B cell (primary cell): Measurements from ENCODE around the gene FBXO44. TPM values are rescaled to one million over a fixed set of nuclear protein-coding genes. Genes with fewer than 3 reads are reported as not detected.
A peak's percentile ranks its signal among the peaks of the same experiment; 100 is the strongest.
"Not testable (repeated sequence)": the region's sequence is repeated elsewhere in the genome, so short reads cannot be mapped to it uniquely, and the experiment has no call there.

Experiments
- ATAC-seq: fragments of 200-7000 bp; cut with Tn5 transposase; one replicate; pipeline ENCODE4 v1.10.0; 2021; ENCODE audit warnings: low read depth, mild to moderate bottlenecking, moderate number of reproducible peaks, moderate library complexity
- CTCF ChIA-PET: fragments of 350-600 bp; sonication (Branson Sonifier 250); formaldehyde crosslinking; loops from one replicate; lab custom pipeline; 2021; ENCODE audit warnings: antibody characterized with exemption, inconsistent platforms; lab: Charles Lee
- POLR2A ChIA-PET: fragments of 350-600 bp; sonication (Branson Sonifier 250); formaldehyde crosslinking; loops from one replicate; lab custom pipeline; 2021; ENCODE audit warnings: antibody characterized with exemption; lab: Charles Lee
- DNase-seq: peaks from one replicate; pipeline ENCODE4 v3.0.0; 2013
- H2AFZ ChIP-seq: 2 replicates; pipeline ENCODE4 v1.6.1; 2012; ENCODE audit warnings: mild to moderate bottlenecking, low read depth, low read length; ENCODE audit not compliant: insufficient read depth, poor library complexity, severe bottlenecking
- H3K27ac ChIP-seq, 2 donors: 1 replicate in 1 of 2; 2 replicates in 1 of 2; pipeline ENCODE4 v1.5.1; 2012 to 2013; ENCODE audit warnings: low read length in 2 of 2, mild to moderate bottlenecking in 2 of 2, moderate library complexity in 1 of 2
- H3K27me3 ChIP-seq, 4 experiments: fragments of 200-600 bp in 1 of 4; sonication (generic) in 1 of 4; replicated peaks in 1 of 4; 1 replicate in 2 of 4; 2 replicates in 2 of 4; pipeline versions ENCODE4 v1.6.1 to v1.7.0; 2013 to 2016; ENCODE audit warnings: low read length in 3 of 4, mild to moderate bottlenecking in 2 of 4, mixed read lengths in 1 of 4, moderate library complexity in 1 of 4; ENCODE audit not compliant: insufficient read depth in 4 of 4, control insufficient read depth in 3 of 4; ENCODE audit errors: control extremely low read depth in 1 of 4
- H3K36me3 ChIP-seq, 2 experiments: replicated peaks in 1 of 2; 1 replicate in 1 of 2; 2 replicates in 1 of 2; pipeline versions ENCODE4 v1.6.1 to v1.7.1; 2013; ENCODE audit warnings: low read length in 1 of 2; ENCODE audit not compliant: insufficient read depth in 2 of 2, control insufficient read depth in 1 of 2; ENCODE audit errors: control extremely low read depth in 1 of 2, extremely low read depth in 1 of 2
- H3K4me1 ChIP-seq, 2 donors: fragments of 200-600 bp in 1 of 2; sonication (generic) in 1 of 2; 1 replicate in 1 of 2; 2 replicates in 1 of 2; pipeline versions ENCODE4 v1.5.1 to v1.6.1; 2013 to 2017; ENCODE audit warnings: low read length in 2 of 2; ENCODE audit not compliant: control insufficient read depth in 2 of 2, insufficient read depth in 2 of 2
- H3K4me2 ChIP-seq: replicated peaks from 2 replicates; pipeline ENCODE3; 2012; ENCODE audit warnings: mild to moderate bottlenecking, low read depth, low read length; ENCODE audit not compliant: poor library complexity, severe bottlenecking
- H3K4me3 ChIP-seq, 5 experiments: fragments of 200-600 bp in 1 of 5; sonication (generic) in 1 of 5; 1 replicate in 3 of 5; 2 replicates in 2 of 5; pipeline versions ENCODE4 v1.5.1 to v1.7.0; 2011 to 2016; ENCODE audit warnings: low read length in 4 of 5, mild to moderate bottlenecking in 4 of 5, low read depth in 2 of 5, control low read depth in 1 of 5, moderate library complexity in 1 of 5; ENCODE audit not compliant: insufficient read depth in 1 of 5; ENCODE audit errors: control extremely low read depth in 1 of 5, extremely low read depth in 1 of 5
- H3K79me2 ChIP-seq: fragments of 200-600 bp; sonication (generic); one replicate; pipeline ENCODE4 v1.6.0; 2016; ENCODE audit warnings: low read length; ENCODE audit not compliant: control insufficient read depth, insufficient read depth
- H3K9ac ChIP-seq: fragments of 200-600 bp; sonication (generic); 2 replicates; pipeline ENCODE4 v1.6.1; 2017; ENCODE audit warnings: mild to moderate bottlenecking, low read length, moderate library complexity
- H3K9me3 ChIP-seq, 3 donors: one replicate each; pipeline versions ENCODE4 v1.6.1 to v1.7.1; 2013; ENCODE audit warnings: low read length in 2 of 3; ENCODE audit not compliant: control insufficient read depth in 2 of 3, insufficient read depth in 1 of 3; ENCODE audit errors: control extremely low read depth in 1 of 3
- H4K20me1 ChIP-seq: 2 replicates; pipeline ENCODE4 v1.6.0; 2012; ENCODE audit warnings: mild to moderate bottlenecking, low read length; ENCODE audit not compliant: insufficient read depth, control insufficient read depth, poor library complexity, severe bottlenecking
- H3K27ac Mint-ChIP-seq: one replicate; pipeline ENCODE4 v1.8.0; 2021; ENCODE audit warnings: mixed read lengths
- H3K27me3 Mint-ChIP-seq: one replicate; pipeline ENCODE4 v1.8.0; 2021; ENCODE audit warnings: mixed read lengths
- H3K4me1 Mint-ChIP-seq: one replicate; pipeline ENCODE4 v1.8.0; 2021; ENCODE audit warnings: mixed read lengths
- H3K4me3 Mint-ChIP-seq: one replicate; pipeline ENCODE4 v1.8.0; 2021; ENCODE audit warnings: mixed read lengths
- H3K9me3 Mint-ChIP-seq: one replicate; pipeline ENCODE4 v1.8.0; 2022; ENCODE audit warnings: mixed read lengths; ENCODE audit not compliant: insufficient read depth
- CTCF ChIP-seq: fragments of 200-600 bp; IDR thresholded peaks from one replicate; pipeline ENCODE4 v1.8.0; 2022; ENCODE audit warnings: antibody characterized with exemption, mild to moderate bottlenecking
- EZH2 ChIP-seq: IDR thresholded peaks from 2 replicates; pipeline ENCODE4 v1.6.1; 2012; ENCODE audit warnings: borderline replicate concordance, low read depth, mild to moderate bottlenecking, moderate library complexity, low read length; ENCODE audit not compliant: insufficient read depth, poor library complexity, severe bottlenecking
- WGBS: methylation state at CpG from one replicate; pipeline ENCODE4 v1.1.5; 2013; ENCODE audit warnings: missing lambda C conversion rate; ENCODE audit not compliant: insufficient coverage; 5-methylcytosine and 5-hydroxymethylcytosine counted together
- intact Hi-C: fragments of 100-400 bp; cut with micrococcal nuclease; formaldehyde crosslinking; loops from one replicate; pipeline ENCODE4 v1.10.0; 2022
- polyA plus RNA-seq: library from polyadenylated mRNA; depleted of rRNA; stranded (reverse); fragments of >200 nt; gene quantifications from 2 replicates; pipeline ENCODE4 v1.2.3, GENCODE V29; 2012
- total RNA-seq, 2 donors: library from RNA; stranded (reverse); fragments of 120-200 nt in 1 of 2; gene quantifications; 1 replicate in 1 of 2; 2 replicates in 1 of 2; pipeline versions ENCODE4 v1.2.3 to v1.2.4, GENCODE V29; 2013 to 2022

Gene FBXO44
- total and polyA plus RNA-seq, 2 donors (not counting 1 experiment from before 2014, with no cell fraction given) = 61.5 to 101 TPM

GRCh38 chr1:11642418-11643017 lies 12.2 kb upstream of the FBXO44 start:
- POLR2A ChIA-PET, H3K9me3 ChIP-seq, H4K20me1 ChIP-seq, H3K9me3 Mint-ChIP-seq, H3K36me3 ChIP-seq, H3K4me2 ChIP-seq, H3K27ac ChIP-seq, H3K4me3 Mint-ChIP-seq, H3K9ac ChIP-seq, H3K4me1 ChIP-seq, H3K27me3 ChIP-seq, H3K79me2 ChIP-seq, H3K27me3 Mint-ChIP-seq, H3K4me3 ChIP-seq, H3K27ac Mint-ChIP-seq, H2AFZ ChIP-seq, H3K4me1 Mint-ChIP-seq: not testable (repeated sequence)
- ATAC-seq (peak; percentile 79), DNase-seq (peak; percentile 81)
- intact Hi-C loops = loop anchor here (1.0 to 10.0 kb wide), 3 partner anchors 168 to 605 kb away; partner anchors contain the start of gene DISP3
- peak; percentile 96 for TF ChIP-seq CTCF
- CTCF ChIA-PET = interaction anchor here (0.6 to 18.9 kb wide), 25 partner anchors 8 to 605 kb away, joined by 3 to 231 read pairs (median 5); partner anchors contain the start of genes FBXO6 and MAD2L2
- 24% methylated on average over 6 of the region's 18 CpGs for WGBS

GRCh38 chr1:11643782-11644181 lies 10.9 kb upstream of the FBXO44 start:
- Histone ChIP-seq H3K9ac (no peak overlapping the region), H3K4me3 (no peak overlapping the region), H3K79me2 (no peaks in the 10 kb centered on the region), H4K20me1 (no peaks in the 10 kb centered on the region), H3K4me2 (no peak overlapping the region), H3K36me3 (no peaks in the 10 kb centered on the region), H2AFZ (no peak overlapping the region), H3K27ac (no peak overlapping the region), H3K4me1 (no peaks in the 10 kb centered on the region), H3K9me3 (peaks cover 0 to 3% (median 0%) of the 10 kb centered on the region in 3 donors), H3K27me3 (peaks cover 0 to 3% (median 1%) of the 10 kb centered on the region in 4 experiments)
- WGBS = 74% methylated on average over 5 of the region's 5 CpGs
- H3K27me3 Mint-ChIP-seq = peaks cover 6% of the 10 kb centered on the region
- no peak overlapping the region for H3K27ac Mint-ChIP-seq
- intact Hi-C loops = loop anchor here (10.0 kb wide), 1 partner anchor 169 kb away; the partner anchor contains the start of gene DISP3
- ATAC-seq (no peak), DNase-seq (no peak)
- no peak for TF ChIP-seq EZH2
- H3K9me3 Mint-ChIP-seq = no peaks in the 10 kb centered on the region
- POLR2A ChIA-PET = no interaction called here
- H3K4me1 Mint-ChIP-seq = peaks cover 3% of the 10 kb centered on the region
- CTCF ChIA-PET = interaction anchor here (0.6 to 18.9 kb wide), 28 partner anchors 10 to 606 kb away, joined by 3 to 231 read pairs (median 5); partner anchors contain the start of gene FBXO6
- H3K4me3 Mint-ChIP-seq = no peak overlapping the region
